HL-60/S4 treated with retinoic acid at 250 ng/mL for 4 days and 3 days (cell line): ENCODE results near the gene PRKCG.
"Not testable (repeated sequence)": the region's sequence is repeated elsewhere in the genome, so short reads cannot be mapped to it uniquely, and the experiment has no call there.

Experiments used
- in situ Hi-C: fragments of 300-500 bp; cut with MboI; formaldehyde crosslinking; loops from 2 replicates; pipeline ENCODE4 v1.7.0; 2022; ENCODE audit warnings: low sequenced_read_pairs

Gene PRKCG

DNA sequence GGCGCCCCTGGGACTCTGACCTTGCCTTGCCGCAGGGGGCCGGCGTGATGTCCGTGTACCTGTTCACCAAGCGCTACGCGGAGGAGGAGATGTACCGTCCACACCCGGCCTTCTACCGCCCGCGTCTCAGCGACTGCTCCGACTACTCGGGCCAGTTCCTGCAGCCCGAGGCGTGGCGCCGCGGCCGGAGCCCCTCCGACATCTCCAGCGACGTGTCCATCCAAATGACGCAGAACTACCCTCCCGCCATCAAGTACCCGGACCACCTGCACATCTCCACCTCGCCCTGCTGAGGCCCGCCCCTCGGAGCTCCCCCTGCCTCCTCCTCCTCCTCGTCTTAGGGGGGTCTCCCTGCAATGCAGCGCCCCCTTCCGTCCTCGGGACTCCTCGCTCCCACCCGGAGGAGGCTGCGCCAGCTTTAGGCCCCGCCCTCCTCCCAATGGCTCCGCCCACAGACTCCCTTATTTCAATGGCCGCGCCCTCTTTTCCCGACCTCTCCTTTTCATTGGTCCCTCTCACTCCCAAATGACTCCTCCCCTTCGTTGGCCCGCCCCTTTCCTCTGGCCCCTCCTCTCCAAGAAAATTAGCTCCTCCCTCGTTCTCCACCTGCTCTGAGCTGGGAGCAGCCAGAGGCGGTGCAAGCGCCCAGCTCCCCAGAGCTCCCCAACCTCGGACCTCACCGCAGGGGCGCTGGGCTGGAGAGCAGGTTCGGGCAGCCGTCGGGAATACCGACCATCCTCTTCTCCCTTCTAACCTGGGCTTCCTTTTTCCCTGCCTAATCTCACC, 60.2 kb downstream of the PRKCG start:
- in situ Hi-C loops = no loop called here

DNA sequence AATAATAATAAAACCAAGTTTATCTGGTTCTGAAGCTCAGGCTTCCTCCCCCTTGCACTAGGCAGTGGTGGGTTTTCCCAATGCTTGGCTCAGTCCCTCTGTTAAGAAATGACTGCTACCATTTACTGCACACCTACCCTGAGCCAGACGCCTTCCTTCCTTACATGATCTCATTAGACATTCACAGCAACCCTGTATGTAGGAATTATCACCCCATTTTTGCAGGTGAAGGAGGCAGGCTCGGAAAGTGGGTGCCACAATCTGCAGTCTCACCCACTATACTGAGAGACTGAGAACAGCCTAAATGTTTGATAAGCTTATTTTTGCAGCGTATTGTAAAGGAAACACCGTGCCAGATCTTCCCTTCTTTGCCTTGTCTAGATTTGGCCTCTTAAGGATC, 62.4 kb downstream of the PRKCG start:
- in situ Hi-C loops = no loop called here

DNA sequence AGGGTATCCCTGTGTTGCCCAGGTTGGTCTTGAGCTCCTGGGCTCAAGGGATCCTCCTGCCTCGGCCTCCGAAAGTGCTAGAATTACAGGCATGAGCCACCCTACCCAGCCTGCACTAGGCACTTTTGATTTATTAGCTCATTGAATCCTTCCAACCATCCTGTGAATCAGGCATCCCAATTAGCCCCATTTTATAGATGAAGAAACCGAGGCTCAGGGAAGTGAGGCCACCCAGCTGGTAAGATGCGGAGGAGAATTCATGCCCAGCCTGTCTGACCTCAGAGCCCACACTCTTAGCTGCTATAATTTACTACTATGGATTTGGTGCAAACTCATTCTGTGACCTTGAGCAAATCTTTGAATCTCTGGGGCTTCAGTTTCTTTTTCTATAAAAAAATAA, 62.9 kb downstream of the PRKCG start:
- in situ Hi-C loops = no loop called here

DNA sequence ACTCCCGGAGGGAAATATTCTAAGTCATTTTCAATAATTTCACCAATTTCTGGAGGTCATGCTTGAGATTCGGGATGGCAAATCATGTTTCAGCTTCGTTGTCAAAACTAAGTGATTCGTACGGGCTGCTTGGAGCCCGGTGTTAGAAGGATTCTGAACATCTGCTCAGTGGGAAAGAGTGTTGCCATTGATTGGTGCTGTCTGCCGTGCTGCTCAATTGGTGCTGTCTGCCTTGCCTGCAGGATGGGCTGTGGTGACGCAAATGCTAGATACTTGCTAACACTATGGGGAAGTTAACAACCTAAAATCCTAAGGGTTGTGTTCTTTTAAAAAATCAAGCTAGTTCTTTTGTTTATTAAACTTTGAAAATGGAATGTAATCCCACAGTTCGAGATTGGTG, 63.4 kb downstream of the PRKCG start:
- in situ Hi-C loops = no loop called here

DNA sequence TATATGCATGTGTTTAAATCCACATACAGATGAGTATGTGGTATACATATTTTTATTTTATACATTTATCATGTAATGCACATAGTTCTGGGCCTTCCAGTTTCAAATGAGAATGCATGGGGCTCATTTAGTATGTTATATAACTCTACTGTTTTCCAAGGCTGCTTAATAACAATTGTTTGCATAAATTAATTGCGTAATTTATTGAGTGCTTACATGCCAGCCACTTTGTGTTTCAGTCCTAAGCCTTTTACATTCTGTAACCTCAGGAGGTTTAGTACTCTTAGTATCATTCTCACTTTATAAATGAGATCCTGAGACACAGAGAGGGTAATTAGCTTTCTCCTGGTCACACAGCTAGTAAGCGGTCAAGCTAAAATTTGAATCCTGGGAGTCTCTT, 64.0 kb downstream of the PRKCG start:
- in situ Hi-C loops = no loop called here

DNA sequence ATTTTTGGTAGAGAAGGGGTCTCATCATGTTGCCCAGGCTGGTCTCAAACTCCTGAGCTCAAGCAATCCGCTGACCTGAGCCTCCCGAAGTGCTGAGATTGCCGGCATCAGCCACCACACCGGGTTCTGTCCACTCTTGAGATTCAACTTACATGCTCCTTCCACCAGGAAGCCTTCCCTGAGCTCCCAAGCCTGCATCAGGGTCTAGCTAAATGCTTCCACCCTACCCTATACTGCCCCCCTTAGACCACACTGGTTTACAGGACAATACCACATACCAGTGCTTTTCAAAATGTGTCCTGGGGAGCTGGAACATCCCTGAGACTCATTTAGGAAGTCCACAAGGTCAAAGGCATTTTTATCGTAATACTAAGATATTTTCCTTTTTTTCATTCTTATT, 65.6 kb downstream of the PRKCG start:
- in situ Hi-C loops = no loop called here

DNA sequence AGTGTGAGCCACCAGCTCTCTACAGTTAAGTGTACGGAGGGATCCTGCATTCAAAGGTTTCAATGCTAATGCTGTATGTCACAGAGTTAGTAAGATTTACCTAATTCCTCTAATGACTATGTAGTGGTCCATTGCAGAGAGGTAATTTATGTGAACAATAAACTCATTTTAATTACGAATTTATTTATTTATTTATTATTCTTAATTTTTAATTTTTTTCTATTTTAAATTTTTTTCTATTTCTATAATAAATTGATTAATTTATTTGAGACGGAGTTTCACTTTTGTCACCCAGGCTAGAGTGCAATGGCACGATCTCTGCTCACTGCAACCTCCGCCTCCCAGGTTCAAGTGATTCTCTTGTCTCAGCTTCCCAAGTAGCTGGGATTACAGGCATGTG, 66.6 kb downstream of the PRKCG start:
- in situ Hi-C loops = not testable (repeated sequence)

DNA sequence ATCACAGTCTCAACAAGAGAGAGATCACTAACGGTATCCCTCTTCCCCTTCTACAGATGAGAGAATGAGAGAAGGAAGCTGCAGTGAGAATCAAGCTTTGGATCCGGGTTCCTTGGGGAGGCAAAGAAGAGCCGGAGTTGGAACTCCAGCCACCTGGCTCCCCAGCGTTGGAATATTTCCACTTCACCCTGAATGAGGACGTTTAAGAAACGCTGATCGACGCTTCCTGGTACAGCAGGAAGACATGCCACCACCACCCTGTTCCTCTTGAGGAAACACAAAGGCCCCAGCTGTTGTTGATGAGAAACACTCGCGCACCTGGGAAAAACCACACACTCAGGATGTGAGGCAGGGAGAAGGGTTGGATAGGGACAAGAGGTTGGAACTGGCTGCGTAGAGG, 69.4 kb downstream of the PRKCG start:
- in situ Hi-C loops = no loop called here

DNA sequence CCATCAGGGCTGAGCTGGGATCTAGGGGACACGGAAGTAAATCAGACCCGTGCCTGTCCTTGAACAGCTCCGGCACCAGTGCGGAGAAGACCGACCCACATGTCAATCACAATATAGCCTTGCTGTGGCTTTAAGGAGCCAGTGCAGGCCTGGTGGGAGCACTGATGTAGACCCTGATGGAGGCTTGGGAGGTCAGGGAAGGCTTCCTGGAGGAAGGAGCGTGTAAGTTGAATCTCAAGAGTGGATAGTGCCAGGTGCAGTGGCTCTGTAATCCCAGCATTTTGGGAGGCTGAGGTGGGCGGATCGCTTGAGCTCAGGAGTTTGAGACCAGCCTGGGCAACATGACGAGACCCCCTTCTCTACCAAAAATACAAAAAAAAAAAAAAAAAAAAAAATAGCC, 70.0 kb downstream of the PRKCG start:
- in situ Hi-C loops = no loop called here

DNA sequence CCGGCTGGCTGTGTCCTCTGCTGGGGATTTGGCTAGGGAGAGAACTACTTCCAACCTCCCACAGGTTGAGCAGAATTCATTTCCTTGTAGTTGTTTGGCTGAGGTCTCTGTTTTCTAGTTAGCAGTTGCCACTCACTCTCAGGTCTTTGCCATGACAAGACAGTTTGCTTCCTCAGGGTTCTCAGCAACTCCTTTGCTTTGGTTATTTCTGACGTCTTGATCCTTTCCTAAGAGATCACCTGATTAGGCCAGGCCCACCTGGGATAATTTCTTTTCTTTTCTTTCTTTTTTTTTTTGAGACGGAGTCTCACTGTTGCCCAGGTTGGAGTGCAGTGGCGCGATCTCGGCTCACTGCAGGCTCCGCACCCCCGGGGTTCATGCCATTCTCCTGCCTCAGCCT, 71.4 kb downstream of the PRKCG start:
- in situ Hi-C loops = no loop called here
